Endothelial cell of umbilical vein (primary cell): ENCODE data around the gene CNNM3.

Experiments
- POLR2A ChIP-seq: IDR thresholded peaks from 2 replicates; pipeline ENCODE4 v1.6.1; 2012; ENCODE audit warnings: low read depth, mild to moderate bottlenecking, control low read depth, low read length
- TF ChIP-seq, protein P1 (sequence below), 2 donors: IDR thresholded peaks; 1 replicate in 1 of 2; 2 replicates in 1 of 2; pipeline ENCODE4 v1.5.1; 2011; ENCODE audit warnings: low read length in 2 of 2, mild to moderate bottlenecking in 2 of 2, moderate library complexity in 2 of 2, control low read depth in 1 of 2, inconsistent platforms in 1 of 2, low read depth in 1 of 2; ENCODE audit not compliant: insufficient read depth in 1 of 2; ENCODE audit errors: extremely low read depth in 1 of 2
- TF ChIP-seq, protein P2 (sequence below): IDR thresholded peaks from 2 replicates; pipeline ENCODE4 v1.6.1; 2011; ENCODE audit not compliant: insufficient read depth, insufficient read length

DNA sequence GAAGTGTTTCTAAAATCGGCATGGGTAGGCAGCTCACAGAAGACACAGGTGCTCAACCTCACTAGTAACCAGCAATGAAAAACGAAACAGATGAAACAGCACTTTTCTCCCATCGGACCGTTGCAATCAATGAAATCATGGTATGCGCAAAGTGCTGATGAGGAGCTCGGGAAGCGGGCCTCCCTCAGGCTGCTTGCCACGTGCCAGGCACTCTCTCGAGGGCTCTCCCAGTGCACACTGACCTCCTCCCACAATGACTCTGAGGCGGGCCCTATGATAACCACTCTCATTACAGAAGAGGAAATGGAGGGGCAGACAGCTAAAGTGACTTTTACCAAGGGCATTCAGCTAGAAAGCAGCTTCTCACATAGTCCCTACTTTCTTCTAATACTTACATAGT lies 31.5 kb downstream of the CNNM3 start:
- TF ChIP-seq, protein P1, sequence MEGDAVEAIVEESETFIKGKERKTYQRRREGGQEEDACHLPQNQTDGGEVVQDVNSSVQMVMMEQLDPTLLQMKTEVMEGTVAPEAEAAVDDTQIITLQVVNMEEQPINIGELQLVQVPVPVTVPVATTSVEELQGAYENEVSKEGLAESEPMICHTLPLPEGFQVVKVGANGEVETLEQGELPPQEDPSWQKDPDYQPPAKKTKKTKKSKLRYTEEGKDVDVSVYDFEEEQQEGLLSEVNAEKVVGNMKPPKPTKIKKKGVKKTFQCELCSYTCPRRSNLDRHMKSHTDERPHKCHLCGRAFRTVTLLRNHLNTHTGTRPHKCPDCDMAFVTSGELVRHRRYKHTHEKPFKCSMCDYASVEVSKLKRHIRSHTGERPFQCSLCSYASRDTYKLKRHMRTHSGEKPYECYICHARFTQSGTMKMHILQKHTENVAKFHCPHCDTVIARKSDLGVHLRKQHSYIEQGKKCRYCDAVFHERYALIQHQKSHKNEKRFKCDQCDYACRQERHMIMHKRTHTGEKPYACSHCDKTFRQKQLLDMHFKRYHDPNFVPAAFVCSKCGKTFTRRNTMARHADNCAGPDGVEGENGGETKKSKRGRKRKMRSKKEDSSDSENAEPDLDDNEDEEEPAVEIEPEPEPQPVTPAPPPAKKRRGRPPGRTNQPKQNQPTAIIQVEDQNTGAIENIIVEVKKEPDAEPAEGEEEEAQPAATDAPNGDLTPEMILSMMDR (IDR thresholded peaks at IDR 0.05; ENCODE audit: extremely low read depth in 1 of 2, insufficient read depth in 1 of 2, low read depth in 1 of 2, low read length in 2 of 2) = no peak
- no peak for TF ChIP-seq POLR2A
- TF ChIP-seq, protein P2, sequence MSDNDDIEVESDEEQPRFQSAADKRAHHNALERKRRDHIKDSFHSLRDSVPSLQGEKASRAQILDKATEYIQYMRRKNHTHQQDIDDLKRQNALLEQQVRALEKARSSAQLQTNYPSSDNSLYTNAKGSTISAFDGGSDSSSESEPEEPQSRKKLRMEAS = no peak
